Measurements from ENCODE around the gene TRPC4AP.

- TF ChIP-seq POLR2A (IDR thresholded peaks at IDR 0.05) = no peak
- TF ChIP-seq, protein P1, sequence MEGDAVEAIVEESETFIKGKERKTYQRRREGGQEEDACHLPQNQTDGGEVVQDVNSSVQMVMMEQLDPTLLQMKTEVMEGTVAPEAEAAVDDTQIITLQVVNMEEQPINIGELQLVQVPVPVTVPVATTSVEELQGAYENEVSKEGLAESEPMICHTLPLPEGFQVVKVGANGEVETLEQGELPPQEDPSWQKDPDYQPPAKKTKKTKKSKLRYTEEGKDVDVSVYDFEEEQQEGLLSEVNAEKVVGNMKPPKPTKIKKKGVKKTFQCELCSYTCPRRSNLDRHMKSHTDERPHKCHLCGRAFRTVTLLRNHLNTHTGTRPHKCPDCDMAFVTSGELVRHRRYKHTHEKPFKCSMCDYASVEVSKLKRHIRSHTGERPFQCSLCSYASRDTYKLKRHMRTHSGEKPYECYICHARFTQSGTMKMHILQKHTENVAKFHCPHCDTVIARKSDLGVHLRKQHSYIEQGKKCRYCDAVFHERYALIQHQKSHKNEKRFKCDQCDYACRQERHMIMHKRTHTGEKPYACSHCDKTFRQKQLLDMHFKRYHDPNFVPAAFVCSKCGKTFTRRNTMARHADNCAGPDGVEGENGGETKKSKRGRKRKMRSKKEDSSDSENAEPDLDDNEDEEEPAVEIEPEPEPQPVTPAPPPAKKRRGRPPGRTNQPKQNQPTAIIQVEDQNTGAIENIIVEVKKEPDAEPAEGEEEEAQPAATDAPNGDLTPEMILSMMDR (IDR thresholded peaks at IDR 0.05) = no peak
Observed at GRCh38 chr20:34980543-34981233, 111.9 kb downstream of the TRPC4AP start.

Measured in suprapubic skin (tissue), 3 donors.